Measurements from ENCODE around the gene CFAP61. TPM values are rescaled to one million over a fixed set of nuclear protein-coding genes. Genes with fewer than 3 reads are reported as not detected.

Gene CFAP61
- total RNA-seq, 4 donors from 2014 or later = not detected

GRCh38 chr20:20063941-20064702, 11.8 kb downstream of the CFAP61 start:
- DNase-seq (ENCODE audit: low spot score) (no peak), ATAC-seq (ENCODE audit: low FRiP score) (no peak)
- TF ChIP-seq CTCF (IDR thresholded peaks at IDR 0.05) = no peak

- DNase-seq (ENCODE audit: low spot score) (no peak), ATAC-seq (ENCODE audit: low FRiP score) (no peak)
- TF ChIP-seq CTCF (IDR thresholded peaks at IDR 0.05) = no peak
These were observed 13.0 kb downstream of the CFAP61 start for GRCh38 chr20:20065361-20065760.

GRCh38 chr20:20070871-20071726, 18.8 kb downstream of the CFAP61 start:
- DNase-seq (ENCODE audit: low spot score) (no peak), ATAC-seq (ENCODE audit: low FRiP score) (no peak)
- TF ChIP-seq CTCF (IDR thresholded peaks at IDR 0.05) = no peak

- TF ChIP-seq CTCF (IDR thresholded peaks at IDR 0.05) = no peak
- DNase-seq (ENCODE audit: low spot score) (no peak), ATAC-seq (ENCODE audit: low FRiP score) (no peak)
These were observed 21.6 kb downstream of the CFAP61 start for GRCh38 chr20:20073801-20074371.

- TF ChIP-seq CTCF (IDR thresholded peaks at IDR 0.05) = no peak
- DNase-seq (ENCODE audit: low spot score) (no peak), ATAC-seq (ENCODE audit: low FRiP score) (no peak)
These were observed 22.7 kb downstream of the CFAP61 start for GRCh38 chr20:20075032-20075431.

GRCh38 chr20:20076297-20077065, 24.1 kb downstream of the CFAP61 start:
- DNase-seq (ENCODE audit: low spot score) (no peak), ATAC-seq (ENCODE audit: low FRiP score) (no peak)
- no peak for TF ChIP-seq CTCF (IDR thresholded peaks at IDR 0.05)

Data from omental fat pad (tissue), 4 donors.